Fibroblast of lung (primary cell): ENCODE data around the gene ZNF549.
"Not testable (repeated sequence)": the region's sequence is repeated elsewhere in the genome, so short reads cannot be mapped to it uniquely, and the experiment has no call there.

Experiments
- EZH2 ChIP-seq: IDR thresholded peaks from 2 replicates; pipeline ENCODE4 v1.5.1; 2012; ENCODE audit warnings: low read length, control low read depth, mild to moderate bottlenecking; ENCODE audit errors: missing control alignments
- TF ChIP-seq, protein P1 (sequence below), 2 donors: IDR thresholded peaks in 1 of 2; conservative IDR thresholded peaks in 1 of 2; 1 replicate in 1 of 2; 2 replicates in 1 of 2; pipeline ENCODE4 v1.5.1; 2011 to 2012; ENCODE audit warnings: low read length in 2 of 2, control low read depth in 1 of 2, inconsistent platforms in 1 of 2, low read depth in 1 of 2, mild to moderate bottlenecking in 1 of 2

DNA sequence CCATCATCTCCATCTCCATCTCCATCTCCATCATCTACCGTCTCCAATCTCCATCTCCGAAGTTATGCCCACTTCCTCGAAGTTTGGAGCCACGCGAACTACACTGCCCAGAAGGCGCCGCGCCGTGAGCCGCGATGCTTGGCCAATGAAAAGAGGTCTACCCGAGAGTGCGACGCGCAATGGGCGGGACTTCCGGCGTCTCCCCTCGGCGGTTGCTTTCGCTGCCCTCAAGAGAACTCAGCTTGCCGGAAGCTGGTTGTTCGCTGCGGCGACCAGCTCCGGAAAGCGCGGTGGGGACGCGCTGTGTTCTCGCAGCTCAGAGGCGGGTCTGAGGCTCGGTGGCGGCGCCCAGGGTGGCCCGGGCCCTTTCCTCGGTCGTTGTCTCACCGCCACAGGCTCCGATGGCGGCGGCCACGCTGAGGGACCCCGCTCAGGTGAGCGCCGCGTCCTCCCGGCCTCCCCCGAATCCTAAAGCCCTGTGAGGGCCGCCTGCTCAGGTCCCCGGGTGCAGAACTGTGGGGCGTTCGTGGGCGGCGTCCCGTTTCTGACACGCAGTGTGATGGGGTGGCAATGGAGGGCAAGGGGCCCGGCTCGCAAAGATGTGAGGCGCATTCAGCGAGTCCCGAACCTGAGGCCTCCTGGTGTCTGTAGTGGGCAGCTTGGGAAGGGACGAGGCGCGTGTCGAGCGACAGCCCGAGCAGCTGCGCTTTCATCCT, 27.3 kb upstream of the ZNF549 start, which contains the start of gene ZNF773:
- TF ChIP-seq, protein P1, sequence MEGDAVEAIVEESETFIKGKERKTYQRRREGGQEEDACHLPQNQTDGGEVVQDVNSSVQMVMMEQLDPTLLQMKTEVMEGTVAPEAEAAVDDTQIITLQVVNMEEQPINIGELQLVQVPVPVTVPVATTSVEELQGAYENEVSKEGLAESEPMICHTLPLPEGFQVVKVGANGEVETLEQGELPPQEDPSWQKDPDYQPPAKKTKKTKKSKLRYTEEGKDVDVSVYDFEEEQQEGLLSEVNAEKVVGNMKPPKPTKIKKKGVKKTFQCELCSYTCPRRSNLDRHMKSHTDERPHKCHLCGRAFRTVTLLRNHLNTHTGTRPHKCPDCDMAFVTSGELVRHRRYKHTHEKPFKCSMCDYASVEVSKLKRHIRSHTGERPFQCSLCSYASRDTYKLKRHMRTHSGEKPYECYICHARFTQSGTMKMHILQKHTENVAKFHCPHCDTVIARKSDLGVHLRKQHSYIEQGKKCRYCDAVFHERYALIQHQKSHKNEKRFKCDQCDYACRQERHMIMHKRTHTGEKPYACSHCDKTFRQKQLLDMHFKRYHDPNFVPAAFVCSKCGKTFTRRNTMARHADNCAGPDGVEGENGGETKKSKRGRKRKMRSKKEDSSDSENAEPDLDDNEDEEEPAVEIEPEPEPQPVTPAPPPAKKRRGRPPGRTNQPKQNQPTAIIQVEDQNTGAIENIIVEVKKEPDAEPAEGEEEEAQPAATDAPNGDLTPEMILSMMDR (conservative IDR thresholded peaks at IDR 0.05 in 1 of 2, IDR thresholded peaks at IDR 0.05 in 1 of 2; ENCODE audit: low read depth in 1 of 2, low read length in 2 of 2) = not testable (repeated sequence)
- not testable (repeated sequence) for TF ChIP-seq EZH2
